ENCODE results near the gene CACNA1D. TPM values are rescaled to one million over a fixed set of nuclear protein-coding genes. Genes with fewer than 3 reads are reported as not detected.

The CACNA1D gene
- total RNA-seq, 1 experiment from 2014 or later, result not detected

- peak; percentile 35 for DNase-seq (ENCODE audit: low read depth)
Observed at GRCh38 chr3:53842436-53843194, 348.2 kb downstream of the CACNA1D start.

- DNase-seq (ENCODE audit: low read depth), result no peak
Observed at GRCh38 chr3:53843195-53844177, 349.1 kb downstream of the CACNA1D start.

GRCh38 chr3:53844262-53845102 is 350.1 kb downstream of the CACNA1D start:
- no peak for DNase-seq (ENCODE audit: low read depth)

GRCh38 chr3:53845103-53845880 is 350.9 kb downstream of the CACNA1D start:
- no peak for DNase-seq (ENCODE audit: low read depth)

- no peak for DNase-seq (ENCODE audit: low read depth)
Observed at GRCh38 chr3:53845881-53846133, 351.4 kb downstream of the CACNA1D start.

- no peak for DNase-seq (ENCODE audit: low read depth)
Observed at GRCh38 chr3:53846134-53846850, 351.9 kb downstream of the CACNA1D start, which contains the start of the genes CHDH and IL17RB. Gene CHDH, minus strand, starts transcription at chr3:53846419. Its CDS starts 22,411 bp downstream, at chr3:53824008. Gene IL17RB, plus strand, starts transcription at chr3:53846568. Its CDS starts 21 bp downstream, at chr3:53846589.

- no peak for DNase-seq (ENCODE audit: low read depth)
Observed at GRCh38 chr3:53846851-53847155, 352.4 kb downstream of the CACNA1D start.

GRCh38 chr3:53849916-53850315 is 355.5 kb downstream of the CACNA1D start:
- DNase-seq (ENCODE audit: low read depth), result no peak

- no peak for DNase-seq (ENCODE audit: low read depth)
Observed at GRCh38 chr3:53850895-53851294, 356.5 kb downstream of the CACNA1D start.

- no peak for DNase-seq (ENCODE audit: low read depth)
Observed at GRCh38 chr3:53856964-53857363, 362.6 kb downstream of the CACNA1D start.

GRCh38 chr3:53858096-53858741 is 363.8 kb downstream of the CACNA1D start:
- DNase-seq (ENCODE audit: low read depth), result no peak

- no peak for DNase-seq (ENCODE audit: low read depth)
Observed at GRCh38 chr3:53859178-53859577, 364.8 kb downstream of the CACNA1D start.

GRCh38 chr3:53860196-53860595 is 365.8 kb downstream of the CACNA1D start:
- DNase-seq (ENCODE audit: low read depth), result no peak

- no peak for DNase-seq (ENCODE audit: low read depth)
Observed at GRCh38 chr3:53862241-53862640, 367.8 kb downstream of the CACNA1D start.

- DNase-seq (ENCODE audit: low read depth), result no peak
Observed at GRCh38 chr3:53863145-53863544, 368.7 kb downstream of the CACNA1D start.
